Measurements from ENCODE around the gene ADCY3.

The ADCY3 gene

GRCh38 chr2:24875272-24875671 is 44.8 kb downstream of the ADCY3 start:
- DNase-seq (ENCODE audit: low read depth, low spot score) = no peak

GRCh38 chr2:24874035-24874434 is 46.0 kb downstream of the ADCY3 start:
- no peak for DNase-seq (ENCODE audit: low read depth, low spot score)

DNA sequence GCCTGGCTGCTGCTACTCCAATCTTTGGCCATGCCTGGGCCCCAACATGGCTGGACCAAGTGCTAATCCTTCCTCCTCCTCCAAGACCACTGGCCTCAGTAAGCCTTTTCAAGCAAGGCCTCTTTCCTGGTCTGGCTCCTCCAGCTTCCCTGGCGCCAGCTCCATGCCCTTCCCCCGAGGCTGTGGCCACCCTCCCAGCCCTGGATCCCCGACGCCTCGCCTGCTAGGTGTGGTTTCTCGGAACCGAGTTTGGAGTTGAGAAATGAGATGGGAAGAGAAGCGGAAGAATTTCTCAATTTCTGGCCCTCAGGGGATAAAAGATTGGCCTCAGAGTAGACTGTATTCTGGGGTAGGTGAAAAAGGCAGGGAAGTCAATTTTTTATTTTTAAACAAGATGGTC is 46.4 kb downstream of the ADCY3 start:
- DNase-seq (ENCODE audit: low read depth, low spot score) = no peak

GRCh38 chr2:24872344-24873115 is 47.5 kb downstream of the ADCY3 start:
- no peak for DNase-seq (ENCODE audit: low read depth, low spot score)

DNA sequence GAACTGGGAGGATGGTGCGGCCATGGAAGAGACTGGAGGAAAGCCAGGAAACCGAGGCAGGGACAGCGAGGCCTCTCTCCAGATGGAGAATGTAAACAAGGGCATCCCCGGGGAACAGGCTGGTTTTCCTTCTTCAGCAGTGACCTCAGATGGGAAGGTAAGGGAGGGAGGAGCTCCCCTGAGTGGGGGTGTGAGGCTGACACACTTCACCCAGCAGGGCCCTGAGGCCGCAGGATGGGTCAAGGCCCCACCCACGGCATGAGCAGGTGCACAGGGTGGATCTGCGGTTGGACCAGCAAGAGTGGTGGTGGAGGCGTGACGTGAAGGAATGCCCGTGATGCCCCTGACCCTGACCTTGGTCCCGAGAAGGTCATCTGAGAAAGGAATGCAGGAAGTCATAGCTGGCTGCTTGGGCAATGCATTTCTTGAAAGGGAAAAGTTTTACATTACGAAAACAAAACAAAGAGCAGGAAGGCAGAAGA is 48.1 kb downstream of the ADCY3 start:
- DNase-seq (ENCODE audit: low read depth, low spot score) = no peak

DNA sequence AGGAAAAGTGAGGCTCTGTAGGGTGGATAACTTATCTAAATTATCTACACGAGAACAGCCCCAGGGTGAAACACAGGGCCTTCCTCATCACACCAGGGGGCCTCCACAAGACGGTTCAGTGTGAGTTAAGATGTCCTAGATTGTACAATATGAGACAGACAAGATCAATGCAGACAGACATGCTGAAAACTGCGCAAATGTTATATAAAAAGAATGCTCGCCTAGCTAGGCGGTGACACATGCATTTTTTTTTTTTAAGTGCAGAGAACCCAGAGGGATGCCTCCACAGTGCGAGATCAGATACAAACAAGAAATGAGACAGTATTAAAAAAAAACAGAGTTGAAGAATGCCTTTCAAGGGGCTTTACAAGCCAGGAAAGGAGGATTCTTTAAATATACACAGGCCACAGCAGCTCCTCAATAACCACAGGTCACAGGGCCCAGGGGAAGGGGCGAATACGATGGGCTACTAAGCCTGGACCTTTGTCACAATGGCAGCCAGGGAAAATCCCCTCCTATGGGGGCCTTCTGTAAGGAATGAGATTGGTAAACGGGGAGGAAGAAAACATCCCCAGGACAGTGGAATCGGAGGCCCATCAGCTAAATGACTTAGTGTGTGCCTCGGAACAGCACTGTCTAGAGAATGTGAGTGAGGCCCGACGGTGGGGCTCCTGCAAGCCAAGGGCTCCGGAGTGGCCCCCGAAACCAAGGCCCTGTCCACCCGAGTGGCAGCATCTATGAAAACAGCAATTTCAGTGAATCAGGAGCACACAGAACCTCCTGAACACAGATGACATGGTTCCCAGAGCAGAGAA is 48.9 kb downstream of the ADCY3 start:
- no peak for DNase-seq (ENCODE audit: low read depth, low spot score)

GRCh38 chr2:24870440-24870839 is 49.6 kb downstream of the ADCY3 start:
- DNase-seq (ENCODE audit: low read depth, low spot score) = no peak

GRCh38 chr2:24866946-24867345 is 53.1 kb downstream of the ADCY3 start:
- no peak for DNase-seq (ENCODE audit: low read depth, low spot score)

GRCh38 chr2:24863641-24864040 is 56.4 kb downstream of the ADCY3 start:
- DNase-seq (ENCODE audit: low read depth, low spot score) = no peak

- DNase-seq (ENCODE audit: low read depth, low spot score) = no peak
Observed at GRCh38 chr2:24861500-24861899, 58.5 kb downstream of the ADCY3 start.

- no peak for DNase-seq (ENCODE audit: low read depth, low spot score)
Observed at GRCh38 chr2:24860631-24861030, 59.4 kb downstream of the ADCY3 start.

DNA sequence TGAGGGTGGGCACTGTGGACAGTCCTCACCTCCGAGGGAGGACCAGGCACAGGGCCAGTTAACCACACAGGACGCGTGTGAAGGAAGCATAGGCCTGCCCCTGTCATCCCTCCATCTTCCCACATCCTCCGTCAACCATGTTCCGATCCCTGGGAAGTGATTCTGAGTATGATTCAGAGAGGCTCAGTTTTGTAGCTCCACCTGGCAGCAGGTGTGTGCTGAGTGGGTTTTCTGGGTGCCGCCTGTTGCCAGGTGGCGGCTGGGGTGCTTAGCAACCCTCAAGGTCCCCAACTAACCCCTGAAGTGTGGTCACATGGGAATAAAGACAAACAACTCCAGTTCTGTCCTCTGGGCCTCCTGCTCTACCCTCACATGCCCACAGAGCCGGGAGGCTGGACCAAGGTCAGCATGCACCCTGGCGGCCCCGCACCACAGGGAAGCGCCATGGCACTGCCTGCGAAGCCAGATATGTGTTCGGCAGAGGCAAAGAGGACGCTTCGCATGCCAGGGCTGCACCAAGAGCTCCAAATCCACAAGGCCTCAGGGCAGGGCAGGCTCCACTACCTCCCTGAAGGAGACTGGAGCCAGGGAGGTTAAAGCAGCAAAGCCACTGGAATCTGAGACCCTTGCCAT is 60.0 kb downstream of the ADCY3 start:
- no peak for DNase-seq (ENCODE audit: low read depth, low spot score)

- no peak for DNase-seq (ENCODE audit: low read depth, low spot score)
Observed at GRCh38 chr2:24858996-24859395, 61.0 kb downstream of the ADCY3 start.

GRCh38 chr2:24857746-24858145 is 62.3 kb downstream of the ADCY3 start:
- DNase-seq (ENCODE audit: low read depth, low spot score) = no peak

DNA sequence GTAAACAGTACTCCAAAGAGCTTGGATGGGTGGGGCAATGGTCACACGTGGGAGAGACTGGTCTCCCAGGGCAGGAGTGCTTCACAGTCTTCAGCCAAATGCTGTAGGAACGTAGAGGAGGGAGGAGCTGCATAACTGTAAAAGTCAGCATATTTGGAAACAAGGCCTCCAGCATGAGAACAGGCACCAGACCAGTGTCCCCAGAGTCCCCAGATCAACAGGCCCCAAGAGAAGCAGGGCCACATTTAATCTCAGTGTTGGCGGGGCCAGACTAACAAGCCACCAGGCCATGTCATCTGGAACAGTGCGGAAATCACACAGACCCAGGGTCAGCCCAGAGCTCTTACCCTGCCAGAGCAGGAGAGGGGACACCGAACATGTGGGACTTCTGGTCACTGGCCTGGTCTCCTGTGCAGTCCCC is 63.2 kb downstream of the ADCY3 start:
- no peak for DNase-seq (ENCODE audit: low read depth, low spot score)

- no peak for DNase-seq (ENCODE audit: low read depth, low spot score)
Observed at GRCh38 chr2:24855726-24856125, 64.3 kb downstream of the ADCY3 start.

DNA sequence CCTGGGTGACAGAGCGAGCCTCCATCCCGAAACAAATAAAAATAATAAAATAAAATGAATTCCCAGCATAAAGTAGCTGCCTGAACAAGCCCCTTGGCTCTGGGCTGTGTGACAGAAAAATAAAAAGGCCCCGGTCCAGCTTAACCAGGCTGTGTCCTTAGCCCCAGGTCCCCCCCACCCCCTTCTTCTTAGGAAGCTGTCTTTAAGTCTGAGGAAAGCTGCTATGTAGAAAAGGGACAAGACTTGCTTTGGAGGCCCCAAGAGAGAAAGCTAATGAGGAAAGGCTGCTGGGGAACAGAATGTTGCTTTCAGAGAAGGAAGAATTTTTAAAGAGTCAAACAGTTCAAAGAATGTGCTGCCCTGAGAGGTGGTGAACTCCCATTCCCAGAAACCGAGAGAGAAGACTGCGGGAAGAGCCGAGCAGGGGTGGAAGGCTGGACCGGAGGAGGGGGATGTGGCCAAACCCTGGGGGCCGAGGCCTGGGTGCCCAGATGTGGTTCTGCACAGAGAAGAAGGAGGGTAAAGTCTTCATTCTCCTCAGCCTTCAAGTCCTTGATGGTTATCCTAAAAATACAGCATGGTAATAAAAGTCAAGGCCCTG is 64.9 kb downstream of the ADCY3 start:
- no peak for DNase-seq (ENCODE audit: low read depth, low spot score)

DNA sequence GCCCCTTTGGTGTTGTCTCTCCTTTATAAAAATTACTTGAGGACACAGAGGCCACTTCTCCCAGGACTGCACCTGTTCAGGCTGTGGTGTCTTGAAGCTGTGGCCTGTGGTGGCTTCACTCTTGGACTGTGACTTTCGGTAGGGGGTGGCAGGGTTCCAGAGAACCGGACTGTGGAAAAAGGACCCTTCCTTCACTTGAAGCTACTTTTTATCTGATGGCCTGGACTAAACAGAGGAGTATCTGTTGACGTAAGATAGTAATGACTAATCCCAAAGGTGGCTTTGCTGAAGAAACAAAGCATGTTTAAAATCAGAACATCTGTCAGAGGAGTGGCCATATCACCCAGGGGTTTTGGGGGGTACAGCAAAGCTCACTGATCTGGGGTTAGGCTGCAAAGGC is 66.0 kb downstream of the ADCY3 start:
- DNase-seq (ENCODE audit: low read depth, low spot score) = no peak

DNA sequence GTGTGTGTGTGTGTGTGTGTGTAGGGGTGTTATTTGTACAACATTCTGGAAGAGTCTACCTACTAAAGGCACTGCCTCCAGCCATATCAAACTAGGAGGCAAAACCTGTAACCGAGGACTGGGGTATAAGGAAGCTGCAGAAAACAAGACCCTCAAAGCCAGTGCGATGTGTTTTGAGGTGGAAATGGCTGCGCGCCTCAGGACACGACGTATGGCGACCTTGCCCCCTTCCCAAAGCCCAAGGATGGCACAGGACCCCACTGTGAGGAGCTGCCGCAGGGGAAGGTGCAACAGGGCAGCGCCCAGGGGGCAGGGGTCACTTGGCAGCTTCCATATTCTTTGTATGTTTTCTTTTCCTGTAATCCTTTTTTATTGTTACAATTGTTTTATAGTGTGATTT is 67.0 kb downstream of the ADCY3 start:
- DNase-seq (ENCODE audit: low read depth, low spot score) = no peak

DNA sequence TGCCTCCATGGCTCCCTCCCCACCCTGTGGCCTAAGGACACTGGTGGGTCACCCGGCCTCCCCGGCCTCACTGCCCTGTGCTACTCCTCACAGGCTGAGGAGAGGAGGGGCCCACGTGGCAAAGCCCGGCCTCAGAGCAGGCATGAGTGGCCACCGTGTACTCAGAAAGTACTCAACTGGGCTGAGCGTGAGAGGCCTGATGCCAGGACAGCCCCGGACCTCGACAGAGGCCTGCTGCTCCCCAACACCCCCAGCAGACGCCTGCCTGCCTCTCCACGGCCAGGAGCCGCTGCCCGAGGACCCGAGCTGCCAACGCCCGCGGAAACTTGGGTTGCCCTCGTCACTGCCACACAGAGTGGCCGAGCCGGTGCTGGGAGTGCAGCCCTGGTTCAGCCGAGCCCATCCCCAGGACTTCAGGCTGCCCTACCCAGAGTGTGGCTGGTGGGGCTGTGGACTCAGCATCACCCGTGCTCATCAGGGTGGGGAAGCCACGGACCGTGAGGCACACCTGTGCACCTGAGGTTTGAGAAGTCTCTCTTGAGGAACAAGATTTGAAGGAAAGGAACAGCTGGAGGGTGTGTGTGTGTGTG is 67.5 kb downstream of the ADCY3 start:
- no peak for DNase-seq (ENCODE audit: low read depth, low spot score)

GRCh38 chr2:24852026-24852425 is 68.0 kb downstream of the ADCY3 start:
- no peak for DNase-seq (ENCODE audit: low read depth, low spot score)

- no peak for DNase-seq (ENCODE audit: low read depth, low spot score)
Observed at GRCh38 chr2:24850944-24851343, 69.1 kb downstream of the ADCY3 start.
